ENCODE data around the gene CD86.

- TF ChIP-seq, protein P1, sequence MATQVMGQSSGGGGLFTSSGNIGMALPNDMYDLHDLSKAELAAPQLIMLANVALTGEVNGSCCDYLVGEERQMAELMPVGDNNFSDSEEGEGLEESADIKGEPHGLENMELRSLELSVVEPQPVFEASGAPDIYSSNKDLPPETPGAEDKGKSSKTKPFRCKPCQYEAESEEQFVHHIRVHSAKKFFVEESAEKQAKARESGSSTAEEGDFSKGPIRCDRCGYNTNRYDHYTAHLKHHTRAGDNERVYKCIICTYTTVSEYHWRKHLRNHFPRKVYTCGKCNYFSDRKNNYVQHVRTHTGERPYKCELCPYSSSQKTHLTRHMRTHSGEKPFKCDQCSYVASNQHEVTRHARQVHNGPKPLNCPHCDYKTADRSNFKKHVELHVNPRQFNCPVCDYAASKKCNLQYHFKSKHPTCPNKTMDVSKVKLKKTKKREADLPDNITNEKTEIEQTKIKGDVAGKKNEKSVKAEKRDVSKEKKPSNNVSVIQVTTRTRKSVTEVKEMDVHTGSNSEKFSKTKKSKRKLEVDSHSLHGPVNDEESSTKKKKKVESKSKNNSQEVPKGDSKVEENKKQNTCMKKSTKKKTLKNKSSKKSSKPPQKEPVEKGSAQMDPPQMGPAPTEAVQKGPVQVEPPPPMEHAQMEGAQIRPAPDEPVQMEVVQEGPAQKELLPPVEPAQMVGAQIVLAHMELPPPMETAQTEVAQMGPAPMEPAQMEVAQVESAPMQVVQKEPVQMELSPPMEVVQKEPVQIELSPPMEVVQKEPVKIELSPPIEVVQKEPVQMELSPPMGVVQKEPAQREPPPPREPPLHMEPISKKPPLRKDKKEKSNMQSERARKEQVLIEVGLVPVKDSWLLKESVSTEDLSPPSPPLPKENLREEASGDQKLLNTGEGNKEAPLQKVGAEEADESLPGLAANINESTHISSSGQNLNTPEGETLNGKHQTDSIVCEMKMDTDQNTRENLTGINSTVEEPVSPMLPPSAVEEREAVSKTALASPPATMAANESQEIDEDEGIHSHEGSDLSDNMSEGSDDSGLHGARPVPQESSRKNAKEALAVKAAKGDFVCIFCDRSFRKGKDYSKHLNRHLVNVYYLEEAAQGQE (IDR thresholded peaks at IDR 0.05; ENCODE audit: insufficient read depth in 1 of 2, low read depth in 2 of 2, low read length in 2 of 2): no peak
- TF ChIP-seq TAF1 (IDR thresholded peaks at IDR 0.05; ENCODE audit: borderline replicate concordance, insufficient read depth, low read length) (no peak), POLR2AphosphoS5 (IDR thresholded peaks at IDR 0.05; ENCODE audit: low read depth, low read length) (no peak), SIN3A (IDR thresholded peaks at IDR 0.05; ENCODE audit: borderline replicate concordance, insufficient read depth, low read length) (no peak)
These were observed 48.9 kb upstream of the CD86 start for GRCh38 chr3:122006267-122006666.
